ENCODE measurements around the gene MEIS3.

GRCh38 chr19:47407417-47407774, 11.9 kb downstream of the MEIS3 start:
- TF ChIP-seq SP1 (IDR thresholded peaks at IDR 0.05) (no peak), PKNOX1 (IDR thresholded peaks at IDR 0.05) (no peak), TARDBP (IDR thresholded peaks at IDR 0.05) (no peak)

Measured in HEK293T (cell line).